A549 (cell line): ENCODE results near the gene TFAM. TPM values are rescaled to one million over a fixed set of nuclear protein-coding genes. Genes with fewer than 3 reads are reported as not detected.

Source experiments
- ATAC-seq, 2 experiments: fragments of 200-7000 bp in 1 of 2; fragments of >200 bp in 1 of 2; cut with Nextera tagmentation in 1 of 2; cut with Tn5 transposase in 1 of 2; 3 replicates each; pipeline versions ENCODE4 v1.8.0 to v1.9.1; 2018 to 2020; ENCODE audit warnings: mild to moderate bottlenecking in 1 of 2, moderate library complexity in 1 of 2
- CTCF ChIA-PET: fragments of 300-600 bp; sonication (Branson Sonifier 250); formaldehyde crosslinking; extraction: SDS; loops from one replicate; lab custom pipeline; 2021; ENCODE audit warnings: antibody characterized with exemption, inconsistent platforms; lab: Yijun Ruan, JAX
- POLR2A ChIA-PET: fragments of 350-600 bp; formaldehyde crosslinking; extraction: SDS; loops from one replicate; lab custom pipeline; 2021; ENCODE audit warnings: antibody characterized with exemption, inconsistent platforms; lab: Yijun Ruan, JAX
- DNase-seq, 2 experiments: peaks; one replicate each; pipeline versions ENCODE4 v3.0.0 to v3.0.0-alpha.2; 2011 to 2016; ENCODE audit warnings: low read depth in 1 of 2, low spot score in 1 of 2
- FAIRE-seq: peaks from 2 replicates; lab custom pipeline; 2011; peaks lifted over from hg19 to GRCh38; lab: Jason Lieb, UNC
- H3K27ac ChIP-seq, 2 experiments: fragments of >200 bp; sonication (Bioruptor Twin); formaldehyde crosslinking; 3 replicates each; pipeline ENCODE4 v1.5.1; 2016 to 2017
- H3K4me1 ChIP-seq: fragments of >200 bp; sonication (Bioruptor Twin); formaldehyde crosslinking; 3 replicates; pipeline ENCODE4 v1.6.1; 2016
- H3K4me2 ChIP-seq: fragments of >200 bp; sonication (Bioruptor Twin); formaldehyde crosslinking; 3 replicates; pipeline ENCODE4 v1.6.1; 2016
- H3K4me3 ChIP-seq: fragments of >200 bp; sonication (Bioruptor Twin); formaldehyde crosslinking; 3 replicates; pipeline ENCODE4 v1.5.1; 2016
- H3K9me3 ChIP-seq: fragments of >200 bp; sonication (Bioruptor Twin); formaldehyde crosslinking; 3 replicates; pipeline ENCODE4 v1.6.1; 2016
- CBX8 ChIP-seq: fragments of 200-600 bp; sonication (generic); IDR thresholded peaks from 2 replicates; pipeline ENCODE4 v1.6.1; 2016
- CHD4 ChIP-seq: fragments of 200-600 bp; sonication (generic); IDR thresholded peaks from 2 replicates; pipeline ENCODE4 v1.6.1; 2016; ENCODE audit warnings: antibody characterized with exemption, mild to moderate bottlenecking, borderline replicate concordance
- EHF ChIP-seq: fragments of 250-450 bp; sonication (Bioruptor Pico); IDR thresholded peaks from 2 replicates; pipeline ENCODE4 v1.5.0; 2020; ENCODE audit warnings: mild to moderate bottlenecking
- EHMT2 ChIP-seq: fragments of 200-600 bp; sonication (generic); IDR thresholded peaks from 2 replicates; pipeline ENCODE4 v1.6.1; 2016; ENCODE audit warnings: antibody characterized with exemption, low read depth, mild to moderate bottlenecking, moderate library complexity
- FOSB ChIP-seq: fragments of 250-450 bp; sonication (Bioruptor Pico); IDR thresholded peaks from 2 replicates; pipeline ENCODE4 v1.5.0; 2020; ENCODE audit warnings: mild to moderate bottlenecking, moderate library complexity
- FOXS1 ChIP-seq: fragments of 250-450 bp; sonication (Bioruptor Pico); IDR thresholded peaks from 2 replicates; pipeline ENCODE4 v1.5.0; 2020; ENCODE audit warnings: mild to moderate bottlenecking, moderate library complexity
- GATA3 ChIP-seq: IDR thresholded peaks from 2 replicates; pipeline ENCODE4 v1.6.1; 2012; ENCODE audit warnings: borderline replicate concordance
- HOXA7 ChIP-seq: fragments of 250-450 bp; sonication (Bioruptor Pico); IDR thresholded peaks from 2 replicates; pipeline ENCODE4 v1.5.0; 2020; ENCODE audit warnings: mild to moderate bottlenecking, moderate library complexity
- HOXB5 ChIP-seq: fragments of 250-450 bp; sonication (Bioruptor Pico); IDR thresholded peaks from 2 replicates; pipeline ENCODE4 v1.5.0; 2020; ENCODE audit warnings: mild to moderate bottlenecking, moderate library complexity
- JUN ChIP-seq, 2 experiments: fragments of >200 bp; sonication (Bioruptor Twin); formaldehyde crosslinking; IDR thresholded peaks; 2 replicates in 1 of 2; 3 replicates in 1 of 2; pipeline ENCODE4 v1.6.1; 2016 to 2017
- KDM1A ChIP-seq: fragments of 200-600 bp; sonication (generic); IDR thresholded peaks from 2 replicates; pipeline ENCODE4 v1.6.1; 2016; ENCODE audit warnings: low read depth, mild to moderate bottlenecking
- MAZ ChIP-seq: fragments of 150-350 bp; IDR thresholded peaks from 2 replicates; pipeline ENCODE4 v1.6.1; 2014; ENCODE audit warnings: antibody characterized with exemption, low read depth, low read length, borderline replicate concordance
- NPAS2 ChIP-seq: fragments of 250-450 bp; sonication (Bioruptor Pico); IDR thresholded peaks from 2 replicates; pipeline ENCODE4 v1.8.0; 2022; ENCODE audit warnings: mild to moderate bottlenecking, moderate library complexity, borderline replicate concordance
- POLR2AphosphoS2 ChIP-seq: conservative IDR thresholded peaks from 2 replicates; pipeline ENCODE4 v1.6.1; 2012; ENCODE audit warnings: low read length, improper control_type of control experiment, inconsistent platforms
- RFX5 ChIP-seq: fragments of 450-650 bp; IDR thresholded peaks from 2 replicates; pipeline ENCODE4 v1.7.1; 2014; ENCODE audit warnings: antibody characterized with exemption, mild to moderate bottlenecking, moderate library complexity
- SMC3 ChIP-seq: fragments of >200 bp; sonication (Bioruptor Twin); formaldehyde crosslinking; IDR thresholded peaks from 3 replicates; pipeline ENCODE4 v1.6.1; 2018; ENCODE audit warnings: inconsistent platforms
- ZFP36 ChIP-seq: fragments of 450-650 bp; IDR thresholded peaks from 2 replicates; pipeline ENCODE4 v1.6.1; 2014; ENCODE audit warnings: borderline replicate concordance; ENCODE audit not compliant: partially characterized antibody
- ZNF302 ChIP-seq: fragments of 250-450 bp; sonication (Bioruptor Pico); IDR thresholded peaks from 2 replicates; pipeline ENCODE4 v1.9.0; 2021; ENCODE audit warnings: inconsistent platforms, mild to moderate bottlenecking, moderate library complexity
- ZSCAN20 ChIP-seq: fragments of 250-450 bp; sonication (Bioruptor Pico); IDR thresholded peaks from 2 replicates; pipeline ENCODE4 v1.8.0; 2022; ENCODE audit warnings: mild to moderate bottlenecking, moderate library complexity
- WGBS: methylation state at CpG from one replicate; pipeline ENCODE4 v1.1.6; 2017; ENCODE audit errors: missing lambda C conversion rate; 5-methylcytosine and 5-hydroxymethylcytosine counted together
- polyA plus RNA-seq, 4 experiments: library from polyadenylated mRNA; depleted of rRNA in 3 of 4; stranded (reverse); fragments of >200 nt; fragmentation: RNase III in 1 of 4; extraction: RNeasy Plus Mini Kit Qiagen cat#74134 plus additional on column Dnase treatment in 1 of 4; gene quantifications; 2 replicates in 3 of 4; 3 replicates in 1 of 4; pipeline ENCODE4 v1.2.3, GENCODE V29; 2011 to 2017
- TF ChIP-seq, protein P1 (sequence below): fragments of 200-600 bp; sonication (generic); IDR thresholded peaks from 2 replicates; pipeline ENCODE4 v1.6.1; 2016; ENCODE audit warnings: antibody characterized with exemption, mild to moderate bottlenecking, moderate library complexity
- TF ChIP-seq, protein P2 (sequence below): fragments of 250-450 bp; sonication (Bioruptor Pico); IDR thresholded peaks from 2 replicates; pipeline ENCODE4 v1.5.0; 2020; ENCODE audit warnings: low read depth, mild to moderate bottlenecking, moderate library complexity
- TF ChIP-seq, protein P3 (sequence below): fragments of 450-650 bp; IDR thresholded peaks from 2 replicates; pipeline ENCODE4 v1.6.1; 2014; ENCODE audit warnings: antibody characterized with exemption
- TF ChIP-seq, protein P4 (sequence below): fragments of >200 bp; sonication (Bioruptor Twin); formaldehyde crosslinking; IDR thresholded peaks from 2 replicates; pipeline ENCODE4 v1.6.1; 2016

Gene TFAM
- polyA plus RNA-seq, 2 of the 4 experiments (the other 2 are of a cell fraction): 61.2 to 66.9 TPM

DNA sequence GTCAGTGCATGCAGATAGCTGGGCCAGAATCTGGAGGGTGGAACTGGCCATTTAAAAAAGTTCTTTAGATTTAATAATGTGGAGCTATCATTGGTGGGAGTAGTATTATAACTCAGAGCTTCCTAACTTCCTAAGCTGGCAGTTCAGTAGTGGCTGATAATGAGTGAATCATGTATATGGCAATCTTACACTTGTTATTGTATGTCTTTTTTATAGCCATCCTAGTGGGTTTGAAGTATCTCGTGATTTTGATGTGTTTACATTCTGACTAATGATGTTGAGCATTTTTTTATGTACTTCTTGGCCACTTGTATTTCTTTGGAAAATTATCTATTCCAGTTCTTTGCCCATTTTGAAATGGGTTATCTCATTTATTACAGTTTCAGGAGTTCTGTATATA lies 15.4 kb downstream of the TFAM start:
- DNase-seq: no peak
- no peak for TF ChIP-seq EHF (CRISPR knock-in tag)
- no peak for TF ChIP-seq CHD4
- TF ChIP-seq HOXB5 (CRISPR knock-in tag): no peak
- TF ChIP-seq ZNF302 (CRISPR knock-in tag): no peak
- TF ChIP-seq, protein P1, sequence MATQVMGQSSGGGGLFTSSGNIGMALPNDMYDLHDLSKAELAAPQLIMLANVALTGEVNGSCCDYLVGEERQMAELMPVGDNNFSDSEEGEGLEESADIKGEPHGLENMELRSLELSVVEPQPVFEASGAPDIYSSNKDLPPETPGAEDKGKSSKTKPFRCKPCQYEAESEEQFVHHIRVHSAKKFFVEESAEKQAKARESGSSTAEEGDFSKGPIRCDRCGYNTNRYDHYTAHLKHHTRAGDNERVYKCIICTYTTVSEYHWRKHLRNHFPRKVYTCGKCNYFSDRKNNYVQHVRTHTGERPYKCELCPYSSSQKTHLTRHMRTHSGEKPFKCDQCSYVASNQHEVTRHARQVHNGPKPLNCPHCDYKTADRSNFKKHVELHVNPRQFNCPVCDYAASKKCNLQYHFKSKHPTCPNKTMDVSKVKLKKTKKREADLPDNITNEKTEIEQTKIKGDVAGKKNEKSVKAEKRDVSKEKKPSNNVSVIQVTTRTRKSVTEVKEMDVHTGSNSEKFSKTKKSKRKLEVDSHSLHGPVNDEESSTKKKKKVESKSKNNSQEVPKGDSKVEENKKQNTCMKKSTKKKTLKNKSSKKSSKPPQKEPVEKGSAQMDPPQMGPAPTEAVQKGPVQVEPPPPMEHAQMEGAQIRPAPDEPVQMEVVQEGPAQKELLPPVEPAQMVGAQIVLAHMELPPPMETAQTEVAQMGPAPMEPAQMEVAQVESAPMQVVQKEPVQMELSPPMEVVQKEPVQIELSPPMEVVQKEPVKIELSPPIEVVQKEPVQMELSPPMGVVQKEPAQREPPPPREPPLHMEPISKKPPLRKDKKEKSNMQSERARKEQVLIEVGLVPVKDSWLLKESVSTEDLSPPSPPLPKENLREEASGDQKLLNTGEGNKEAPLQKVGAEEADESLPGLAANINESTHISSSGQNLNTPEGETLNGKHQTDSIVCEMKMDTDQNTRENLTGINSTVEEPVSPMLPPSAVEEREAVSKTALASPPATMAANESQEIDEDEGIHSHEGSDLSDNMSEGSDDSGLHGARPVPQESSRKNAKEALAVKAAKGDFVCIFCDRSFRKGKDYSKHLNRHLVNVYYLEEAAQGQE: no peak
- no peak for TF ChIP-seq GATA3
- TF ChIP-seq KDM1A: no peak
- TF ChIP-seq, protein P2, sequence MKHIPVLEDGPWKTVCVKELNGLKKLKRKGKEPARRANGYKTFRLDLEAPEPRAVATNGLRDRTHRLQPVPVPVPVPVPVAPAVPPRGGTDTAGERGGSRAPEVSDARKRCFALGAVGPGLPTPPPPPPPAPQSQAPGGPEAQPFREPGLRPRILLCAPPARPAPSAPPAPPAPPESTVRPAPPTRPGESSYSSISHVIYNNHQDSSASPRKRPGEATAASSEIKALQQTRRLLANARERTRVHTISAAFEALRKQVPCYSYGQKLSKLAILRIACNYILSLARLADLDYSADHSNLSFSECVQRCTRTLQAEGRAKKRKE (CRISPR knock-in tag): no peak
- TF ChIP-seq CBX8: no peak
- TF ChIP-seq MAZ: no peak
- no peak for TF ChIP-seq ZFP36
- TF ChIP-seq, protein P3, sequence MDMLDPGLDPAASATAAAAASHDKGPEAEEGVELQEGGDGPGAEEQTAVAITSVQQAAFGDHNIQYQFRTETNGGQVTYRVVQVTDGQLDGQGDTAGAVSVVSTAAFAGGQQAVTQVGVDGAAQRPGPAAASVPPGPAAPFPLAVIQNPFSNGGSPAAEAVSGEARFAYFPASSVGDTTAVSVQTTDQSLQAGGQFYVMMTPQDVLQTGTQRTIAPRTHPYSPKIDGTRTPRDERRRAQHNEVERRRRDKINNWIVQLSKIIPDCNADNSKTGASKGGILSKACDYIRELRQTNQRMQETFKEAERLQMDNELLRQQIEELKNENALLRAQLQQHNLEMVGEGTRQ: no peak
- TF ChIP-seq RFX5: no peak
- no peak for TF ChIP-seq ZSCAN20 (CRISPR knock-in tag)
- TF ChIP-seq SMC3: no peak
- TF ChIP-seq HOXA7 (CRISPR knock-in tag): no peak
- no peak for TF ChIP-seq FOSB (CRISPR knock-in tag)
- TF ChIP-seq JUN (IDR thresholded peaks at IDR 0.05): no peak
- no peak for TF ChIP-seq NPAS2 (CRISPR knock-in tag)
- Histone ChIP-seq H3K27ac (no peak overlapping the region), H3K4me1 (0 out of 3 replicates have a peak, but pooled peaks cover 4% of the 10 kb centered on the region), H3K9me3 (no peaks in the 10 kb centered on the region), H3K4me2 (no peak overlapping the region), H3K4me3 (no peak overlapping the region)
- ATAC-seq: no peak; a peak in 2 of 6 replicates
- CTCF ChIA-PET: interaction anchor here (0.9 to 1.9 kb wide), 4 partner anchors 14 to 760 kb away, joined by 3 to 7 read pairs (median 5); no protein-coding TSS in a partner anchor
- POLR2A ChIA-PET: interaction anchor here (0.6 to 0.7 kb wide), 2 partner anchors 10 to 38 kb away, joined by 5 to 6 read pairs; no protein-coding TSS in a partner anchor
- FAIRE-seq: no peak
- 6% methylated on average over 1 of the region's 1 CpG for WGBS

DNA sequence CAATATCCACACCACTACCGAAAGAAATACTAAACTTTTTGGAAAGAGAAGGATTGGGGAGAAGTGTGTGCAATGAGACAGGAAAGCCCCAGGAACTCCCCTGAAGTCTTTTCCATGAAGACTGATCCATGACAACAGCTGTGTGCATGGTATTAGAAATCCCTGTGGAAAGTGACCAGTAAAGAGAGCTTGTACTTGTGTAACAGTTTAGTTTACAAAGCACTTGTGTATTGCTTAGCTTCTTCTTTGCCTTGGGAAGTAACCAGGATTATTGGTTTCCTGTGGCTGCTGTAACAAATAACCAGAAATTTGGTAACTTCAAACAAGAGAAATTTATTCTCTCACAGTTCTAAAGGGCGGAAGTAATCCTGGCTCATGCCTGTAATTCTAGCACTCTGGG lies 18.8 kb downstream of the TFAM start:
- H3K9me3 ChIP-seq: no peaks in the 10 kb centered on the region
- ChIA-PET POLR2A (no interaction called here), CTCF (interaction anchor here (0.6 to 2.0 kb wide), 5 partner anchors 8 to 188 kb away, joined by 3 to 11 read pairs (median 3); partner anchors contain the start of gene BICC1)
- no peak overlapping the region for H3K4me2 ChIP-seq
- no peak overlapping the region for H3K4me3 ChIP-seq
- no peak for ATAC-seq
- no peak overlapping the region for H3K27ac ChIP-seq
- 100% methylated on average over 2 of the region's 2 CpGs for WGBS
- no peak for TF ChIP-seq FOSB (CRISPR knock-in tag)
- no peak for TF ChIP-seq POLR2AphosphoS2
- TF ChIP-seq FOXS1 (CRISPR knock-in tag): no peak
- TF ChIP-seq EHMT2: no peak
- TF ChIP-seq, protein P4, sequence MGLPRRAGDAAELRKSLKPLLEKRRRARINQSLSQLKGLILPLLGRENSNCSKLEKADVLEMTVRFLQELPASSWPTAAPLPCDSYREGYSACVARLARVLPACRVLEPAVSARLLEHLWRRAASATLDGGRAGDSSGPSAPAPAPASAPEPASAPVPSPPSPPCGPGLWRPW: no peak
- TF ChIP-seq, protein P2 (CRISPR knock-in tag): no peak
- H3K4me1 ChIP-seq: 0 out of 3 replicates have a peak, but pooled peaks cover 4% of the 10 kb centered on the region
- FAIRE-seq: peak; percentile 23
- DNase-seq: no peak
